HepG2 (cell line): ENCODE data around the gene SMURF2. TPM values are rescaled to one million over a fixed set of nuclear protein-coding genes. Genes with fewer than 3 reads are reported as not detected.

Experiments used
- ATAC-seq: fragments of 200-7000 bp; cut with Tn5 transposase; 3 replicates; pipeline ENCODE4 v1.9.1; 2020; ENCODE audit warnings: mild to moderate bottlenecking, moderate library complexity
- BruUV-seq: library from RNA; stranded (reverse); fragments of 400-500 nt; replicated peaks from 2 replicates; lab custom pipeline; 2021; lab: Mats Ljungman, UMichigan
- CTCF ChIA-PET: fragments of 300-600 bp; formaldehyde crosslinking; extraction: SDS; loops from one replicate; lab custom pipeline; 2021; ENCODE audit warnings: low total read pairs, inconsistent platforms, low intra/inter-chr PET ratio; lab: Yijun Ruan, JAX
- POLR2A ChIA-PET: fragments of 350-600 bp; sonication (Branson Sonifier 250); formaldehyde crosslinking; loops from one replicate; lab custom pipeline; 2020; ENCODE audit warnings: antibody characterized with exemption, inconsistent platforms; lab: Yijun Ruan, JAX
- DNase-seq: peaks from one replicate; pipeline ENCODE4 v3.0.0-alpha.2; 2015; ENCODE audit warnings: low spot score
- FAIRE-seq: peaks from 3 replicates; lab custom pipeline; 2011; peaks lifted over from hg19 to GRCh38; lab: Jason Lieb, UNC
- H2AFZ ChIP-seq: one replicate; pipeline ENCODE4 v1.6.1; 2011; ENCODE audit warnings: low read length, inconsistent platforms
- H3K27ac ChIP-seq: fragments of 300-600 bp; 3 replicates; pipeline ENCODE4 v1.8.0; 2011; ENCODE audit warnings: mixed run types, mild to moderate bottlenecking, mixed read lengths, low read length, inconsistent platforms; ENCODE audit not compliant: insufficient read depth; ENCODE audit errors: extremely low read length
- H3K27me3 ChIP-seq, 2 experiments: fragments of 200-600 bp in 1 of 2; 2 replicates in 1 of 2; 3 replicates in 1 of 2; pipeline versions ENCODE4 v1.6.0 to v1.8.0; 2011; ENCODE audit warnings: low read length in 2 of 2, mild to moderate bottlenecking in 2 of 2, moderate library complexity in 2 of 2, inconsistent platforms in 1 of 2; ENCODE audit not compliant: insufficient read depth in 2 of 2, control insufficient read depth in 1 of 2
- H3K36me3 ChIP-seq, 2 experiments: fragments of 200-600 bp in 1 of 2; replicated peaks in 1 of 2; 2 replicates in 1 of 2; 3 replicates in 1 of 2; pipeline versions ENCODE4 v1.5.1 to v1.8.0; 2011; ENCODE audit warnings: low read length in 2 of 2, inconsistent platforms in 1 of 2; ENCODE audit not compliant: insufficient read depth in 2 of 2, control insufficient read depth in 1 of 2
- H3K4me1 ChIP-seq: 2 replicates; pipeline ENCODE4 v1.5.1; 2012; ENCODE audit warnings: low read length, inconsistent platforms; ENCODE audit not compliant: insufficient read depth
- H3K4me2 ChIP-seq: 2 replicates; pipeline ENCODE4 v1.6.0; 2011; ENCODE audit warnings: low read depth, low read length, inconsistent platforms
- H3K4me3 ChIP-seq, 3 experiments: fragments of 200-600 bp in 1 of 3; sonication (generic), shearing (Covaris generic) in 1 of 3; replicated peaks in 1 of 3; 2 replicates each; pipeline ENCODE4 v1.5.1; 2011 to 2016; ENCODE audit warnings: low read length in 3 of 3, inconsistent platforms in 2 of 3, low read depth in 2 of 3, mild to moderate bottlenecking in 2 of 3, control low read depth in 1 of 3, mixed read lengths in 1 of 3; ENCODE audit not compliant: insufficient read depth in 1 of 3
- H3K79me2 ChIP-seq: one replicate; pipeline ENCODE4 v1.6.1; 2011; ENCODE audit warnings: low read length, inconsistent platforms; ENCODE audit not compliant: insufficient read depth
- H3K9ac ChIP-seq: 2 replicates; pipeline ENCODE4 v1.6.0; 2011; ENCODE audit warnings: mild to moderate bottlenecking, low read depth, low read length, inconsistent platforms; ENCODE audit not compliant: insufficient read depth
- H3K9me3 ChIP-seq: 2 replicates; pipeline ENCODE4 v1.5.1; 2012; ENCODE audit warnings: mild to moderate bottlenecking, low read length
- H4K20me1 ChIP-seq: 2 replicates; pipeline ENCODE4 v1.6.0; 2011; ENCODE audit warnings: inconsistent platforms, mild to moderate bottlenecking, low read length, moderate library complexity; ENCODE audit not compliant: insufficient read depth
- AGO1 ChIP-seq: fragments of 200-400 bp; formaldehyde crosslinking; IDR thresholded peaks from 2 replicates; pipeline ENCODE4 v1.6.1; 2017; ENCODE audit warnings: mild to moderate bottlenecking, low read depth, low read length, moderate library complexity; ENCODE audit not compliant: poor library complexity, severe bottlenecking
- ARHGAP35 ChIP-seq: sonication (generic); formaldehyde crosslinking; IDR thresholded peaks from 2 replicates; pipeline ENCODE4 v1.9.0; 2022; ENCODE audit warnings: mild to moderate bottlenecking, inconsistent platforms, moderate library complexity, missing genetic modification reagents, borderline replicate concordance
- CEBPB ChIP-seq: IDR thresholded peaks from 2 replicates; pipeline ENCODE4 v1.6.1; 2011; ENCODE audit warnings: low read depth, low read length, improper control_type of control experiment, borderline replicate concordance
- CEBPG ChIP-seq: IDR thresholded peaks from 2 replicates; pipeline ENCODE4 v1.6.1; 2016
- LCORL ChIP-seq, 2 experiments: fragments of 450-650 bp in 1 of 2; sonication (generic) in 1 of 2; formaldehyde crosslinking in 1 of 2; IDR thresholded peaks; 2 replicates each; pipeline versions ENCODE4 v1.5.0 to v1.6.1; 2017 to 2020; ENCODE audit warnings: antibody characterized with exemption in 1 of 2, missing genetic modification reagents in 1 of 2
- MAFG ChIP-seq: sonication (generic); formaldehyde crosslinking; IDR thresholded peaks from 2 replicates; pipeline ENCODE4 v1.5.1; 2020; ENCODE audit warnings: mild to moderate bottlenecking, missing genetic modification reagents
- MEF2D ChIP-seq: sonication (generic); formaldehyde crosslinking; IDR thresholded peaks from 2 replicates; pipeline ENCODE4 v1.5.1; 2020; ENCODE audit warnings: mild to moderate bottlenecking, missing genetic modification reagents
- NCOR1 ChIP-seq: fragments of 200-600 bp; sonication (generic); IDR thresholded peaks from 2 replicates; pipeline ENCODE4 v1.7.0; 2017; ENCODE audit warnings: antibody characterized with exemption, low read length, borderline replicate concordance
- NKX3-1 ChIP-seq: sonication (generic); formaldehyde crosslinking; IDR thresholded peaks from 2 replicates; pipeline ENCODE4 v1.5.0; 2020; ENCODE audit warnings: missing genetic modification reagents
- SALL2 ChIP-seq: sonication (generic); formaldehyde crosslinking; IDR thresholded peaks from 2 replicates; pipeline ENCODE4 v1.8.1; 2023; ENCODE audit warnings: mild to moderate bottlenecking, missing genetic modification reagents, inconsistent platforms
- SOX6 ChIP-seq, 2 experiments: fragments of 450-650 bp in 1 of 2; sonication (generic) in 1 of 2; formaldehyde crosslinking in 1 of 2; IDR thresholded peaks; 2 replicates each; pipeline versions ENCODE4 v1.4.0 to v1.6.1; 2017 to 2020; ENCODE audit warnings: antibody characterized with exemption in 1 of 2, mild to moderate bottlenecking in 1 of 2, missing genetic modification reagents in 1 of 2
- ZNF446 ChIP-seq: sonication (generic); formaldehyde crosslinking; IDR thresholded peaks from 2 replicates; pipeline ENCODE4 v1.5.0; 2020; ENCODE audit warnings: mild to moderate bottlenecking, missing genetic modification reagents
- ZNF7 ChIP-seq: IDR thresholded peaks from 2 replicates; pipeline ENCODE4 v1.6.1; 2016; ENCODE audit warnings: missing biosample characterization, missing genetic modification reagents
- ZNF747 ChIP-seq: sonication (generic); formaldehyde crosslinking; IDR thresholded peaks from 2 replicates; pipeline ENCODE4 v1.8.1; 2023; ENCODE audit warnings: missing genetic modification reagents, mild to moderate bottlenecking, borderline replicate concordance
- WGBS: methylation state at CpG from one replicate; pipeline ENCODE4 v1.1.6; 2017; ENCODE audit warnings: low lambda C conversion rate; 5-methylcytosine and 5-hydroxymethylcytosine counted together
- in situ Hi-C: cut with HindIII; loops from 2 replicates; pipeline ENCODE4 v1.10.0; 2017; ENCODE audit warnings: low pct_unique_long_range_greater_than_20kb; ENCODE audit not compliant: extremely low pct_ligation_motif_present
- intact Hi-C: fragments of 100-400 bp; cut with micrococcal nuclease; formaldehyde crosslinking; loops from one replicate; pipeline ENCODE4 v1.10.0; 2022; ENCODE audit not compliant: unreplicated experiment
- polyA plus RNA-seq, 8 experiments: library from polyadenylated mRNA; depleted of rRNA in 3 of 8; stranded (reverse) in 7 of 8; unstranded in 1 of 8; fragments of >200 nt; fragmentation: Illumina TruSeq in 4 of 8; extraction: Trizol in 4 of 8; gene quantifications; 2 replicates each; pipeline versions ENCODE4 v1.2.1 to v1.2.3, GENCODE V29; 2011 to 2016; ENCODE audit warnings: low read depth in 4 of 8, missing spikeins in 1 of 8, mixed read lengths in 1 of 8; ENCODE audit not compliant: insufficient read depth in 1 of 8
- total RNA-seq, 5 experiments: library from RNA; depleted of rRNA; stranded (reverse); fragments of >200 nt; fragmentation: Illumina TruSeq; extraction: Trizol; gene quantifications; 2 replicates each; pipeline ENCODE4 v1.2.3, GENCODE V29; 2016; ENCODE audit warnings: low read depth in 1 of 5
- TF ChIP-seq, protein P1 (sequence below): sonication (generic); formaldehyde crosslinking; IDR thresholded peaks from 2 replicates; pipeline ENCODE4 v1.9.0; 2021; ENCODE audit warnings: missing genetic modification reagents, borderline replicate concordance
- TF ChIP-seq, protein P2 (sequence below): sonication (generic); formaldehyde crosslinking; IDR thresholded peaks from 2 replicates; pipeline ENCODE4 v1.4.0; 2020; ENCODE audit warnings: missing genetic modification reagents, borderline replicate concordance

Gene SMURF2
- total and polyA plus RNA-seq, 2 of the 13 experiments (the other 11 are each of a cell fraction or from before 2014, with no cell fraction given), result 14.9 to 24.3 TPM

DNA sequence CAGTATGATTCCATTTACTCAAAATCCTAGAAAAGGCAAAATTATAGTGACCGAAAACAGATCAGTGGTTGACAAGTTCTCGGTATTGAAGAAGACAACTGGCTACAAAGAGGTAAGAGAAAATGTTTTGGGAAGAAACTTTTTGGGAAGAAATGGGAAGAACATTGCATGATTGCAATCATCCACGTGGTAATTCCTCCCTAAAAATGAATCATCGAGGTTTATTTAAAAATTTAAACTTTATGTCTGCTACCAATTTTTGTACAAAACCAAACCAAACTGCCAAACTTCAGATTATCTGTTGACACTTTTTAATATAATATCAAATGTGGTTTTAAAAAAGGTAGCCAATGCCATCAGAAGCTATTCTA lies 8.1 kb downstream of the SMURF2 start (continued):
- TF ChIP-seq, protein P1, sequence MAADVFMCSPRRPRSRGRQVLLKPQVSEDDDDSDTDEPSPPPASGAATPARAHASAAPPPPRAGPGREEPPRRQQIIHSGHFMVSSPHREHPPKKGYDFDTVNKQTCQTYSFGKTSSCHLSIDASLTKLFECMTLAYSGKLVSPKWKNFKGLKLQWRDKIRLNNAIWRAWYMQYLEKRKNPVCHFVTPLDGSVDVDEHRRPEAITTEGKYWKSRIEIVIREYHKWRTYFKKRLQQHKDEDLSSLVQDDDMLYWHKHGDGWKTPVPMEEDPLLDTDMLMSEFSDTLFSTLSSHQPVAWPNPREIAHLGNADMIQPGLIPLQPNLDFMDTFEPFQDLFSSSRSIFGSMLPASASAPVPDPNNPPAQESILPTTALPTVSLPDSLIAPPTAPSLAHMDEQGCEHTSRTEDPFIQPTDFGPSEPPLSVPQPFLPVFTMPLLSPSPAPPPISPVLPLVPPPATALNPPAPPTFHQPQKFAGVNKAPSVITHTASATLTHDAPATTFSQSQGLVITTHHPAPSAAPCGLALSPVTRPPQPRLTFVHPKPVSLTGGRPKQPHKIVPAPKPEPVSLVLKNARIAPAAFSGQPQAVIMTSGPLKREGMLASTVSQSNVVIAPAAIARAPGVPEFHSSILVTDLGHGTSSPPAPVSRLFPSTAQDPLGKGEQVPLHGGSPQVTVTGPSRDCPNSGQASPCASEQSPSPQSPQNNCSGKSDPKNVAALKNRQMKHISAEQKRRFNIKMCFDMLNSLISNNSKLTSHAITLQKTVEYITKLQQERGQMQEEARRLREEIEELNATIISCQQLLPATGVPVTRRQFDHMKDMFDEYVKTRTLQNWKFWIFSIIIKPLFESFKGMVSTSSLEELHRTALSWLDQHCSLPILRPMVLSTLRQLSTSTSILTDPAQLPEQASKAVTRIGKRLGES (CRISPR knock-in tag), result no peak
- TF ChIP-seq ARHGAP35, result no peak
- TF ChIP-seq LCORL (IDR thresholded peaks at IDR 0.05), result no peak
- no peak for TF ChIP-seq LCORL (CRISPR knock-in tag; IDR thresholded peaks at IDR 0.05)
- TF ChIP-seq MEF2D (CRISPR knock-in tag), result no peak

- Histone ChIP-seq H3K79me2 (peaks cover 76% of the 10 kb centered on the region), H3K27ac (peak overlapping the region; percentile 0), H3K27me3 (no peaks in the 10 kb centered on the region), H4K20me1 (peaks cover 6% of the 10 kb centered on the region; the same call in 1 of the 2 replicates), H3K36me3 (no peaks in the 10 kb centered on the region), H3K9ac (no peak overlapping the region), H3K9me3 (no peaks in the 10 kb centered on the region), H3K4me2 (no peak overlapping the region), H3K4me3 (no peak overlapping the region), H3K4me1 (peaks cover 29% of the 10 kb centered on the region), H2AFZ (no peak overlapping the region)
- DNase-seq (no peak), FAIRE-seq (no peak), ATAC-seq (no peak)
- 91% methylated on average over 6 of the region's 6 CpGs for WGBS
- BruUV-seq, result no TSS peak
- intact Hi-C loops (loop anchor here (5.0 kb wide), 1 partner anchor 51 kb away; no protein-coding TSS in a partner anchor), in situ Hi-C loops (no loop called here)
- CTCF ChIA-PET, result no interaction called here
- POLR2A ChIA-PET, result no interaction called here
- TF ChIP-seq ZNF747 (CRISPR knock-in tag) (no peak), MAFG (CRISPR knock-in tag) (no peak), ZNF7 (peak; percentile 72), NKX3-1 (CRISPR knock-in tag) (no peak), CEBPB (peak; percentile 28; the same call in 1 of the 2 replicates), SOX6 (IDR thresholded peaks at IDR 0.05) (no peak), SOX6 (CRISPR knock-in tag; IDR thresholded peaks at IDR 0.05) (0 out of 2 replicates have a peak, but pooled peaks have one; percentile 17), NCOR1 (no peak), CEBPG (CRISPR knock-in tag) (peak; percentile 72), AGO1 (no peak), ZNF446 (CRISPR knock-in tag) (no peak), SALL2 (CRISPR knock-in tag) (no peak)
- TF ChIP-seq, protein P2, sequence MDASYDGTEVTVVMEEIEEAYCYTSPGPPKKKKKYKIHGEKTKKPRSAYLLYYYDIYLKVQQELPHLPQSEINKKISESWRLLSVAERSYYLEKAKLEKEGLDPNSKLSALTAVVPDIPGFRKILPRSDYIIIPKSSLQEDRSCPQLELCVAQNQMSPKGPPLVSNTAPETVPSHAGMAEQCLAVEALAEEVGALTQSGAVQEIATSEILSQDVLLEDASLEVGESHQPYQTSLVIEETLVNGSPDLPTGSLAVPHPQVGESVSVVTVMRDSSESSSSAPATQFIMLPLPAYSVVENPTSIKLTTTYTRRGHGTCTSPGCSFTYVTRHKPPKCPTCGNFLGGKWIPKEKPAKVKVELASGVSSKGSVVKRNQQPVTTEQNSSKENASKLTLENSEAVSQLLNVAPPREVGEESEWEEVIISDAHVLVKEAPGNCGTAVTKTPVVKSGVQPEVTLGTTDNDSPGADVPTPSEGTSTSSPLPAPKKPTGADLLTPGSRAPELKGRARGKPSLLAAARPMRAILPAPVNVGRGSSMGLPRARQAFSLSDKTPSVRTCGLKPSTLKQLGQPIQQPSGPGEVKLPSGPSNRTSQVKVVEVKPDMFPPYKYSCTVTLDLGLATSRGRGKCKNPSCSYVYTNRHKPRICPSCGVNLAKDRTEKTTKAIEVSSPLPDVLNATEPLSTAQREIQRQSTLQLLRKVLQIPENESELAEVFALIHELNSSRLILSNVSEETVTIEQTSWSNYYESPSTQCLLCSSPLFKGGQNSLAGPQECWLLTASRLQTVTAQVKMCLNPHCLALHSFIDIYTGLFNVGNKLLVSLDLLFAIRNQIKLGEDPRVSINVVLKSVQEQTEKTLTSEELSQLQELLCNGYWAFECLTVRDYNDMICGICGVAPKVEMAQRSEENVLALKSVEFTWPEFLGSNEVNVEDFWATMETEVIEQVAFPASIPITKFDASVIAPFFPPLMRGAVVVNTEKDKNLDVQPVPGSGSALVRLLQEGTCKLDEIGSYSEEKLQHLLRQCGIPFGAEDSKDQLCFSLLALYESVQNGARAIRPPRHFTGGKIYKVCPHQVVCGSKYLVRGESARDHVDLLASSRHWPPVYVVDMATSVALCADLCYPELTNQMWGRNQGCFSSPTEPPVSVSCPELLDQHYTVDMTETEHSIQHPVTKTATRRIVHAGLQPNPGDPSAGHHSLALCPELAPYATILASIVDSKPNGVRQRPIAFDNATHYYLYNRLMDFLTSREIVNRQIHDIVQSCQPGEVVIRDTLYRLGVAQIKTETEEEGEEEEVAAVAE (CRISPR knock-in tag), result no peak
These were observed 8.7 kb downstream of the SMURF2 start for GRCh38 chr17:64653325-64653984.
